Measurements from ENCODE around the gene TRIM7. TPM values are rescaled to one million over a fixed set of nuclear protein-coding genes. Genes with fewer than 3 reads are reported as not detected.

Gene TRIM7
- total and polyA plus RNA-seq, 9 donors, result 0.34 to 2.9 (median 0.82) TPM

DNA sequence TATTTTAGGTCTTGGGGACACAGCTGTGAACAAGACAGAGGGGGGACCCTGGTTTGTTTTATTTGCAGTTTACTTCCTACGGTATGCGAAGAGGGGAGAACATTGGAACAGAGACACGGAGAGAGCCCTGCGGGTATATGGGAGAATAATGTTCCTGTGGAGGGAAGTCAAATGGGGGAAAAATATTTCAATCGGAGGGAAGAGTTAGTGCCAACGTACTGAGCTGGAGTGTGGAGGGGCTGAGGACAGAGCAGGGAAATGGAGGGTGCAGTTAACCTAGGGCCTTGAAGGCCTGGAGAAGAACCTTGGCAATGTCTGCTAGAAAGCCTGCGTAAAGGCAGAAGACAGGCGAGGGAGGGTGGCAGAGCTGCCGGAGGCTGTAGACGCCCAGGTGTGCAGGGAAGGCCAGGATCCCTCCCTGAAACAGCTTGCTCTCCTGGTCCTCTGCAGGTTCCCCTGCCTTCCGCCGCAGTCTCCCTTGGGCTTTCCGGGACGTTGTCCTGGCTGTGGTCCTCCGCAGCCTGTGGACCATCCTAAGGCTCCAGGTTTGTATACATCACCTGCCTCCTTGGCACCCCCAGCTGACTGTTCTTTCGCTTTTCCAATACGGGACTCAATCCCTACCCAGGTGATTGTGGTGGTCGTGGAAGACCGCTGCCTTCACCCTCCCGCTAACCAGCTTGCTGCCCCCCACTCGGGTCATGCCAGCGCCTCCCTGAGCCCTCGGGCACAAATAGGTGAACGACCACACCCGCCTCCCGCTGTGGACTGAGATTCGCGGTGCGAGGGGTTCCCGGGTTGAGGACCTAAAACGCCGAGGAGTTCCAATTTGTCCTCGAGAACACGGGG, 40.7 kb upstream of the TRIM7 start:
- peak in 1 of 5 donors; percentile 48 for DNase-seq
- Histone ChIP-seq H3K27me3 (no peaks in the 10 kb centered on the region), H3K36me3 (no peaks in the 10 kb centered on the region), H3K4me1 (ENCODE audit: insufficient read depth) (peaks cover 18% of the 10 kb centered on the region), H3K9me3 (no peaks in the 10 kb centered on the region), H3K4me3 (peak overlapping the region; percentile 85), H3K27ac (peak overlapping the region; percentile 78 to 92)
- intact Hi-C loops (cut with DNase I), result loop anchor here in 1 of 4 donors (1.0 to 10.0 kb wide), 2 partner anchors 56 to 431 kb away; no protein-coding TSS in a partner anchor
- WGBS, 3 donors, result 26% methylated on average over 34 of the region's 34 CpGs
- TF ChIP-seq CTCF (IDR thresholded peaks at IDR 0.05), result no peak
- no peak for TF ChIP-seq EP300 (IDR thresholded peaks at IDR 0.05)
- no peak for TF ChIP-seq POLR2A (IDR thresholded peaks at IDR 0.05)

DNA sequence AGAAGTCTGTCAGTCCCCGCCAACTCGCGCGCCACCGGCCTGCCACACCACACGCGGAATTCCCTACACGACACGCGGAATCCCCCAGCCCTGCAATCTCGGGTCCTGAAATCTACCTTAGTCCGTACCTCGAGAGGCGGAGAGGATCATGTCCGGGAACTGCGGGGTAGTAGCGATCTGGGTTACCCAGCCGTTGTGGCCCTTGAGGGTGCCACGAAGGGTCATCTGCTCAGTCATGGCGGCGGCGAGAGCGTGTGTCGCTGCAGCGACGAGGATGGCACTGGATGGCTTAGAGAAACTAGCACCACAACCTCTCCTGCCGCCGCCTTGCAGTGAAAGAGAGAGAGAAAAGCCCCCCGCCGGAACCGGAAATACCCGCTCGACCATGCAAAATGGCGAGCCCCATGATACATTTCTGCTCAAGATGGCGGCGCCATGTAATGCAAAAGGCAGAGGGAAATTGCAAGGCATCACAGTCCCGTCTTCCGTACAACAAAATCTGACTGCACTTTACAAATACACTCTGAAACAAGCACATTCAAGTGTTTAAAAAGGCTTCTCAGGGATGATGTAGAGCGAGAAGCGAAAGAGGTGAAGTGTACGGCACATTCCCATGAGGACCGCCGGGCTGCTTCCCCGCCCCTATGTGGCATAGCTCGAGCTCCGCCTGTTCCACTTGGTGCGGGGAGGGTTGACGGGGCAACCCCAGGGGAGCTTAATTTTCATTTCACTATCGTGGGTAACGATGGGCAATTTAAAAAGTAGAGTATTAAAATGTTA, 38.8 kb upstream of the TRIM7 start, which contains the start of gene RACK1:
RACK1 (minus strand) TSS at position 343 of the 780 bp plus-strand sequence; CDS start at position 237, 106 bp downstream.
- Histone ChIP-seq H3K27me3 (no peaks in the 10 kb centered on the region), H3K4me3 (peak within 1 kb of the TSS; percentile 77), H3K36me3 (no peaks in the 10 kb centered on the region), H3K27ac (peak within 1 kb of the TSS; percentile 67 to 74), H3K4me1 (ENCODE audit: insufficient read depth) (peaks cover 18% of the 10 kb centered on the region), H3K9me3 (no peaks in the 10 kb centered on the region)
- TF ChIP-seq CTCF (IDR thresholded peaks at IDR 0.05) (peak in 1 of 3 donors; percentile 11), POLR2A (IDR thresholded peaks at IDR 0.05) (peak; percentile 66), EP300 (IDR thresholded peaks at IDR 0.05) (no peak)
- intact Hi-C loops (cut with DNase I), result loop anchor here in 2 of 4 donors (2.0 to 10.0 kb wide), 3 partner anchors 19 to 429 kb away; partner anchors contain the start of gene TRIM41 (in 1 of the 2)
- peak; percentile 83 to 89 (median 85) for DNase-seq
- WGBS, 3 donors, result 0% methylated on average over 50 of the region's 50 CpGs

- no peaks in the 10 kb centered on the region for H3K36me3 ChIP-seq
- intact Hi-C loops (cut with DNase I), result loop anchor here in 2 of 4 donors (2.0 to 10.0 kb wide), 3 partner anchors 18 to 428 kb away; partner anchors contain the start of gene TRIM41 (in 1 of the 2)
- peaks cover 18% of the 10 kb centered on the region for H3K4me1 ChIP-seq (ENCODE audit: insufficient read depth)
- DNase-seq, result no peak
- 0 to 2% (median 1%) methylated on average over 25 of the region's 25 CpGs for WGBS, 3 donors
- TF ChIP-seq POLR2A (IDR thresholded peaks at IDR 0.05), result no peak
- no peak for TF ChIP-seq CTCF (IDR thresholded peaks at IDR 0.05)
- TF ChIP-seq EP300 (IDR thresholded peaks at IDR 0.05), result no peak
- peak overlapping the region; percentile 77 for H3K4me3 ChIP-seq
- no peaks in the 10 kb centered on the region for H3K27me3 ChIP-seq
- H3K27ac ChIP-seq, result peak overlapping the region; percentile 67 to 74
- H3K9me3 ChIP-seq, result no peaks in the 10 kb centered on the region
These were observed 38.1 kb upstream of the TRIM7 start for GRCh38 chr5:181243018-181243563.

DNA sequence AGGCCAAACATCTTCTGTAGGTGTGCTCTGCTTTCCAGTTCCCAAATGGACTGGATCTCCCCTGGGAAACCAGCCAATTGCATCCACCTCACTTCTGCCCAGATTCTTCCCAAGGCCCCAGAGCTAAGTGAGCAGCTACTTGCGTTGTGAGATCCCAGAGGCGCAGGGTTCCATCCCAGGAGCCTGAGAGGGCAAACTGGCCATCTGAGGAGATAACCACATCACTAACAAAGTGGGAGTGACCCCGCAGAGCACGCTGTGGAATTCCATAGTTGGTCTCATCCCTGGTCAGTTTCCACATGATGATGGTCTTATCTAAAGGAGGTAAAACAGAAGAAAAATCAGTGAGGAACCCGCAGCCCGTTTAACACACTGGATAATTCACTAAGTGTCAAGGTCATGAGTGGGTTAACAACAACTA, 37.0 kb upstream of the TRIM7 start:
- Histone ChIP-seq H3K9me3 (no peaks in the 10 kb centered on the region), H3K27me3 (no peaks in the 10 kb centered on the region), H3K4me3 (no peak overlapping the region), H3K36me3 (no peaks in the 10 kb centered on the region), H3K27ac (peak overlapping the region in 1 of 2 donors; percentile 67), H3K4me1 (ENCODE audit: insufficient read depth) (peaks cover 14% of the 10 kb centered on the region)
- intact Hi-C loops (cut with DNase I), result loop anchor here in 2 of 4 donors (2.0 to 10.0 kb wide), 3 partner anchors 17 to 427 kb away; partner anchors contain the start of gene TRIM41 (in 1 of the 2)
- TF ChIP-seq POLR2A (IDR thresholded peaks at IDR 0.05), result no peak
- TF ChIP-seq EP300 (IDR thresholded peaks at IDR 0.05), result no peak
- TF ChIP-seq CTCF (IDR thresholded peaks at IDR 0.05), result no peak
- 6 to 10% (median 8%) methylated on average over 6 of the region's 6 CpGs for WGBS, 3 donors
- DNase-seq, result peak in 1 of 5 donors; percentile 31
